K562 (cell line): Measurements from ENCODE around the gene AIMP2. TPM values are rescaled to one million over a fixed set of nuclear protein-coding genes. Genes with fewer than 3 reads are reported as not detected.

Experiments
- CEBPG ChIP-seq, 3 experiments: fragments of 200-800 bp in 1 of 3; sonication (Bioruptor generic) in 1 of 3; sonication (generic) in 1 of 3; formaldehyde crosslinking in 1 of 3; IDR thresholded peaks in 2 of 3; conservative IDR thresholded peaks in 1 of 3; 2 replicates each; pipeline versions ENCODE4 v1.6.1 to v1.8.0; 2016 to 2022; ENCODE audit warnings: missing compliant biosample characterization in 2 of 3, missing genetic modification characterization in 2 of 3, mild to moderate bottlenecking in 1 of 3, missing genetic modification reagents in 1 of 3
- DNMT1 ChIP-seq: fragments of 450-650 bp; IDR thresholded peaks from 2 replicates; pipeline ENCODE4 v1.6.1; 2016; ENCODE audit warnings: antibody characterized with exemption, mild to moderate bottlenecking
- HMBOX1 ChIP-seq: sonication (generic); IDR thresholded peaks from 2 replicates; pipeline ENCODE4 v1.6.1; 2016
- HNRNPH1 ChIP-seq: fragments of 200-400 bp; formaldehyde crosslinking; optimal IDR thresholded peaks from 2 replicates; pipeline ENCODE3; 2017; ENCODE audit warnings: low read depth, mild to moderate bottlenecking, low read length, moderate library complexity
- JUN ChIP-seq, 2 experiments: sonication (generic) in 1 of 2; formaldehyde crosslinking in 1 of 2; IDR thresholded peaks; 2 replicates each; pipeline versions ENCODE4 v1.6.1 to v1.8.0; 2012 to 2022; ENCODE audit warnings: borderline replicate concordance in 2 of 2, mild to moderate bottlenecking in 2 of 2, improper control_type of control experiment in 1 of 2, low read depth in 1 of 2, low read length in 1 of 2, missing genetic modification reagents in 1 of 2
- KAT8 ChIP-seq: fragments of 450-650 bp; IDR thresholded peaks from 2 replicates; pipeline ENCODE4 v1.6.1; 2016; ENCODE audit warnings: low read depth, mild to moderate bottlenecking
- MBD2 ChIP-seq: sonication (generic); IDR thresholded peaks from 2 replicates; pipeline ENCODE4 v1.6.1; 2016; ENCODE audit warnings: low read depth, borderline replicate concordance
- MTF1 ChIP-seq: fragments of 250-450 bp; sonication (Bioruptor Pico); IDR thresholded peaks from 2 replicates; pipeline ENCODE4 v1.9.0; 2021; ENCODE audit warnings: moderate library complexity, mild to moderate bottlenecking, inconsistent platforms, borderline replicate concordance
- RFX5 ChIP-seq: IDR thresholded peaks from 2 replicates; pipeline ENCODE4 v1.6.1; 2011; ENCODE audit warnings: low read depth, mild to moderate bottlenecking, improper control_type of control experiment, low read length
- TOE1 ChIP-seq, 2 experiments: fragments of 450-650 bp in 1 of 2; sonication (generic) in 1 of 2; formaldehyde crosslinking in 1 of 2; IDR thresholded peaks; 2 replicates each; pipeline versions ENCODE4 v1.7.1 to v1.8.0; 2016 to 2022; ENCODE audit warnings: borderline replicate concordance in 2 of 2, mild to moderate bottlenecking in 2 of 2, antibody characterized with exemption in 1 of 2, inconsistent platforms in 1 of 2, low read depth in 1 of 2, missing genetic modification reagents in 1 of 2, moderate library complexity in 1 of 2
- ZFP91 ChIP-seq: sonication (generic); formaldehyde crosslinking; IDR thresholded peaks from 2 replicates; pipeline ENCODE4 v1.8.0; 2022; ENCODE audit warnings: mild to moderate bottlenecking, missing genetic modification reagents
- ZNF140 ChIP-seq: fragments of 250-450 bp; sonication (Bioruptor Pico); IDR thresholded peaks from 2 replicates; pipeline ENCODE4 v1.8.0; 2021; ENCODE audit warnings: moderate library complexity, mild to moderate bottlenecking, inconsistent platforms
- ZNF3 ChIP-seq: fragments of 250-450 bp; sonication (Bioruptor Pico); IDR thresholded peaks from 2 replicates; pipeline ENCODE4 v1.5.0; 2021; ENCODE audit warnings: mild to moderate bottlenecking, moderate library complexity
- ZNF668 ChIP-seq: fragments of 250-450 bp; sonication (Bioruptor Pico); IDR thresholded peaks from 2 replicates; pipeline ENCODE4 v1.8.0; 2022; ENCODE audit warnings: mild to moderate bottlenecking, inconsistent platforms
- ZSCAN29 ChIP-seq: fragments of 450-650 bp; IDR thresholded peaks from 2 replicates; pipeline ENCODE4 v1.6.1; 2017
- polyA plus RNA-seq, 8 experiments: library from polyadenylated mRNA; depleted of rRNA in 4 of 8; stranded (reverse) in 5 of 8; unstranded in 3 of 8; fragments of >200 nt; fragmentation: Nextera tagmentation in 2 of 8; fragmentation: Illumina TruSeq in 1 of 8; extraction: Ambion mirVana in 2 of 8; extraction: Trizol in 1 of 8; gene quantifications; 2 replicates each; pipeline versions ENCODE4 v1.2.1 to v1.2.3, GENCODE V29; 2011 to 2014; ENCODE audit warnings: inconsistent platforms in 1 of 8, missing spikeins in 1 of 8
- total RNA-seq, 7 experiments: library from RNA; depleted of rRNA in 6 of 7; stranded (reverse); fragments of >200 nt in 6 of 7; fragmentation: Illumina TruSeq in 2 of 7; extraction: Trizol in 2 of 7; gene quantifications; 2 replicates each; pipeline versions ENCODE4 v1.2.1 to v1.2.3, GENCODE V29; 2011 to 2021; ENCODE audit warnings: low replicate concordance in 1 of 7
- TF ChIP-seq, protein P1 (sequence below): sonication (generic); formaldehyde crosslinking; IDR thresholded peaks from 2 replicates; pipeline ENCODE4 v1.8.0; 2023; ENCODE audit warnings: missing genetic modification reagents, mild to moderate bottlenecking, borderline replicate concordance
- TF ChIP-seq, protein P2 (sequence below): fragments of 450-650 bp; formaldehyde crosslinking; IDR thresholded peaks from 2 replicates; pipeline ENCODE4 v1.4.0; 2022; ENCODE audit warnings: missing genetic modification characterization

Gene AIMP2
- total and polyA plus RNA-seq, 9 of the 15 experiments (the other 6 are each of a cell fraction or from before 2014, with no cell fraction given): 47.5 to 84.9 (median 63.5) TPM

DNA sequence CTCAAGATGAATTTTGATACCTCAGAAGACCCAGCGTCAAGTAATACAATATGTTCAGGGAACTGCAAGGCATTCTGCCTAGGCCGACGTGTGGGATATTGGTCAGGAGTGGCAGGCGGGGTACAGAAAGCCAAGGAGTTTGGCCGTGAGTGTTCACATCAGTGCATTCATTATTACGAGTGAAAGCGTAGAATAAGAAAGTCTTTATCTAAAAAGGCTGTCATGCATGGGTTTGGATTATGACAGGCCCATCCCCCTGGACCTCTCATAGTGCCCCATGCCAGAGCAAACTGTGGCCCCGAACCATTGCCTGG, 7.5 kb downstream of the AIMP2 start (continued):
- TF ChIP-seq, protein P1, sequence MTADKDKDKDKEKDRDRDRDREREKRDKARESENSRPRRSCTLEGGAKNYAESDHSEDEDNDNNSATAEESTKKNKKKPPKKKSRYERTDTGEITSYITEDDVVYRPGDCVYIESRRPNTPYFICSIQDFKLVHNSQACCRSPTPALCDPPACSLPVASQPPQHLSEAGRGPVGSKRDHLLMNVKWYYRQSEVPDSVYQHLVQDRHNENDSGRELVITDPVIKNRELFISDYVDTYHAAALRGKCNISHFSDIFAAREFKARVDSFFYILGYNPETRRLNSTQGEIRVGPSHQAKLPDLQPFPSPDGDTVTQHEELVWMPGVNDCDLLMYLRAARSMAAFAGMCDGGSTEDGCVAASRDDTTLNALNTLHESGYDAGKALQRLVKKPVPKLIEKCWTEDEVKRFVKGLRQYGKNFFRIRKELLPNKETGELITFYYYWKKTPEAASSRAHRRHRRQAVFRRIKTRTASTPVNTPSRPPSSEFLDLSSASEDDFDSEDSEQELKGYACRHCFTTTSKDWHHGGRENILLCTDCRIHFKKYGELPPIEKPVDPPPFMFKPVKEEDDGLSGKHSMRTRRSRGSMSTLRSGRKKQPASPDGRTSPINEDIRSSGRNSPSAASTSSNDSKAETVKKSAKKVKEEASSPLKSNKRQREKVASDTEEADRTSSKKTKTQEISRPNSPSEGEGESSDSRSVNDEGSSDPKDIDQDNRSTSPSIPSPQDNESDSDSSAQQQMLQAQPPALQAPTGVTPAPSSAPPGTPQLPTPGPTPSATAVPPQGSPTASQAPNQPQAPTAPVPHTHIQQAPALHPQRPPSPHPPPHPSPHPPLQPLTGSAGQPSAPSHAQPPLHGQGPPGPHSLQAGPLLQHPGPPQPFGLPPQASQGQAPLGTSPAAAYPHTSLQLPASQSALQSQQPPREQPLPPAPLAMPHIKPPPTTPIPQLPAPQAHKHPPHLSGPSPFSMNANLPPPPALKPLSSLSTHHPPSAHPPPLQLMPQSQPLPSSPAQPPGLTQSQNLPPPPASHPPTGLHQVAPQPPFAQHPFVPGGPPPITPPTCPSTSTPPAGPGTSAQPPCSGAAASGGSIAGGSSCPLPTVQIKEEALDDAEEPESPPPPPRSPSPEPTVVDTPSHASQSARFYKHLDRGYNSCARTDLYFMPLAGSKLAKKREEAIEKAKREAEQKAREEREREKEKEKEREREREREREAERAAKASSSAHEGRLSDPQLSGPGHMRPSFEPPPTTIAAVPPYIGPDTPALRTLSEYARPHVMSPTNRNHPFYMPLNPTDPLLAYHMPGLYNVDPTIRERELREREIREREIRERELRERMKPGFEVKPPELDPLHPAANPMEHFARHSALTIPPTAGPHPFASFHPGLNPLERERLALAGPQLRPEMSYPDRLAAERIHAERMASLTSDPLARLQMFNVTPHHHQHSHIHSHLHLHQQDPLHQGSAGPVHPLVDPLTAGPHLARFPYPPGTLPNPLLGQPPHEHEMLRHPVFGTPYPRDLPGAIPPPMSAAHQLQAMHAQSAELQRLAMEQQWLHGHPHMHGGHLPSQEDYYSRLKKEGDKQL (CRISPR knock-in tag): no peak
- TF ChIP-seq ZFP91 (CRISPR knock-in tag) (no peak), TOE1 (IDR thresholded peaks at IDR 0.05; ENCODE audit: borderline replicate concordance) (no peak), TOE1 (CRISPR knock-in tag; IDR thresholded peaks at IDR 0.05; ENCODE audit: borderline replicate concordance, low read depth) (no peak), HNRNPH1 (no peak), MBD2 (no peak), RFX5 (no peak), DNMT1 (no peak), HMBOX1 (no peak), ZNF668 (CRISPR knock-in tag) (no peak), ZNF140 (CRISPR knock-in tag) (no peak), ZNF3 (CRISPR knock-in tag) (no peak), JUN (IDR thresholded peaks at IDR 0.05; ENCODE audit: borderline replicate concordance, low read depth, low read length) (no peak), JUN (CRISPR knock-in tag; IDR thresholded peaks at IDR 0.05; ENCODE audit: borderline replicate concordance) (no peak), ZSCAN29 (no peak), KAT8 (no peak), CEBPG (CRISPR knock-in tag; IDR thresholded peaks at IDR 0.05) (no peak), CEBPG (tag; conservative IDR thresholded peaks at IDR 0.05 in 1 of 2, IDR thresholded peaks at IDR 0.05 in 1 of 2) (no peak), MTF1 (CRISPR knock-in tag) (no peak)
- TF ChIP-seq, protein P2, sequence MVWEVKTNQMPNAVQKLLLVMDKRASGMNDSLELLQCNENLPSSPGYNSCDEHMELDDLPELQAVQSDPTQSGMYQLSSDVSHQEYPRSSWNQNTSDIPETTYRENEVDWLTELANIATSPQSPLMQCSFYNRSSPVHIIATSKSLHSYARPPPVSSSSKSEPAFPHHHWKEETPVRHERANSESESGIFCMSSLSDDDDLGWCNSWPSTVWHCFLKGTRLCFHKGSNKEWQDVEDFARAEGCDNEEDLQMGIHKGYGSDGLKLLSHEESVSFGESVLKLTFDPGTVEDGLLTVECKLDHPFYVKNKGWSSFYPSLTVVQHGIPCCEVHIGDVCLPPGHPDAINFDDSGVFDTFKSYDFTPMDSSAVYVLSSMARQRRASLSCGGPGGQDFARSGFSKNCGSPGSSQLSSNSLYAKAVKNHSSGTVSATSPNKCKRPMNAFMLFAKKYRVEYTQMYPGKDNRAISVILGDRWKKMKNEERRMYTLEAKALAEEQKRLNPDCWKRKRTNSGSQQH (CRISPR knock-in tag): no peak
